Activated naive CD8-positive, alpha-beta T cell treated with anti-CD3 and anti-CD28 coated beads for 36 hours (primary cell): ENCODE data around the gene HES6. TPM values are rescaled to one million over a fixed set of nuclear protein-coding genes. Genes with fewer than 3 reads are reported as not detected.
A peak's percentile ranks its signal among the peaks of the same experiment; 100 is the strongest.

ENCODE experiments used
- DNase-seq: peaks from one replicate; pipeline ENCODE4 v3.0.0; 2021
- H3K27ac Mint-ChIP-seq: one replicate; pipeline ENCODE4 v1.8.0; 2022; ENCODE audit warnings: mild to moderate bottlenecking, moderate library complexity, mixed read lengths
- H3K27me3 Mint-ChIP-seq: one replicate; pipeline ENCODE4 v1.8.0; 2022; ENCODE audit warnings: mild to moderate bottlenecking, mixed read lengths
- H3K36me3 Mint-ChIP-seq: one replicate; pipeline ENCODE4 v1.8.0; 2021; ENCODE audit warnings: mild to moderate bottlenecking, mixed read lengths
- H3K4me1 Mint-ChIP-seq: one replicate; pipeline ENCODE4 v1.8.0; 2021; ENCODE audit warnings: mixed read lengths
- H3K4me3 Mint-ChIP-seq: one replicate; pipeline ENCODE4 v1.8.0; 2022; ENCODE audit warnings: mild to moderate bottlenecking, moderate library complexity, mixed read lengths
- H3K9me3 Mint-ChIP-seq: one replicate; pipeline ENCODE4 v1.8.0; 2022; ENCODE audit warnings: mixed read lengths
- total RNA-seq, 2 experiments: library from RNA; stranded (reverse); gene quantifications; one replicate each; pipeline ENCODE4 v1.2.3, GENCODE V29; 2021

Gene HES6
- total RNA-seq, 2 experiments from 2014 or later: 3.5 to 4.0 TPM

DNA sequence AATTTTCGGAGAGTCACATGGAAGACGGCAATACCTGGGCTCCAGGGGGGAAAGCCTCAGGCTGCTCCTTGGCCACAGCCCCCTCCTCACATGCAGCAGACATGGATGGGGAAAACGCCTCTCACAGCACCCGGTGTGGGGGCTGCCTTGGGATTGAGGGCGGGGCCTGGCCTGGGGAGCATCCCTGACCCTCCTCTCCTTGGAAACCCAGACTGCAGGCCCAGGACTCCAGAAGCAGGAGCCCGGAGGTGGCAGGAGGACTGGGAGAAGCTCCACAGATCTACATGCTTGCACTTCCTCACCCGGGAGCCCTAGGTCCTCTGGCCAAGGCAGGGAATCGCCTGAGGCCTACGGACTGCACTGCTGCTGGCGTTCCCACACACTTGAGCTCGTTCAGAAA is 12.1 kb upstream of the HES6 start:
- H3K27me3 Mint-ChIP-seq: no peaks in the 10 kb centered on the region
- H3K9me3 Mint-ChIP-seq: no peaks in the 10 kb centered on the region
- H3K4me1 Mint-ChIP-seq: no peaks in the 10 kb centered on the region
- peaks cover 8% of the 10 kb centered on the region for H3K36me3 Mint-ChIP-seq
- no peak overlapping the region for H3K27ac Mint-ChIP-seq
- no peak overlapping the region for H3K4me3 Mint-ChIP-seq
- DNase-seq: no peak

DNA sequence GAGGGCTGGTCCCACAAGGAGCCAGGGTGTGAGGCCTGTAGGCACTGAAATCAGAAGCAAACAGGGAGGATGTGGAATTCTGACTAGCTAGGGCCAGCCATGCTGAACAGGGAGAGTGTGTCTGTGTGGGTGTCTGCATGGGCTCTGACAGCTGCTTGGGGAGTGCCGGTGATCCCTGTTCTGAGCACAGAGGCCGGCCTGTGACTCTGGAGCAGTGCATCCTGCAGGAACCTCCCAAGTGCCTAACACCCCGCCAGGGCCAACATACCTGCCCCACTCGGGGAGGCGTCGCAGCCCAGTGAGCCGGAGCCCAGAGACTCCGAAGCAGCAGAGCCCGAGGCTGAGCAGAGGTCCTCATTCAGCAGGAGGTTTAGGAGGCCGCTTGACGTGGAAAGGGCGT is 11.5 kb upstream of the HES6 start:
- Mint-ChIP-seq H3K27ac (no peak overlapping the region), H3K27me3 (no peaks in the 10 kb centered on the region), H3K36me3 (peaks cover 6% of the 10 kb centered on the region), H3K4me3 (no peak overlapping the region), H3K4me1 (no peaks in the 10 kb centered on the region), H3K9me3 (no peaks in the 10 kb centered on the region)
- DNase-seq: no peak

DNA sequence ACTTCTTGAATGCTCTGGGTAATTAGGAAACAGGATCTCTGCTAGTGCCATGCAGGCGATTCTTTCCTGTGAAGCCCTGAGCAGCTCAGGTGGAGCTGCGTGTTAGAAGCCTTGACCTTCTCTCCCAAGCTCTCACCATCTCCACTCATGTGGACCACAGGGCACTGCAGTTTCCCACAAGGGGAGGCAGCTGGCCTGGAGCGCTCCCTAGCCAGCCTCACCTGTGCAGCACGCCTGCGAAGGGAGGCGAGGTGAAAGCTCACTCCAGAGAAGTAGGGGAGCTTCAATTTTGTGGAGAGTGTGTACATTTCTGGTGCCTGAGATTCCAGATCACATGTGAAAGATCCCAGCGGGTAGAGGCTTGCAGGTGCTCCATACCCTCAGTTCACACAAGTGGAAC is 11.1 kb upstream of the HES6 start:
- Mint-ChIP-seq H3K27me3 (no peaks in the 10 kb centered on the region), H3K4me3 (no peak overlapping the region), H3K36me3 (peaks cover 5% of the 10 kb centered on the region), H3K27ac (no peak overlapping the region), H3K4me1 (no peaks in the 10 kb centered on the region), H3K9me3 (no peaks in the 10 kb centered on the region)
- DNase-seq: no peak

DNA sequence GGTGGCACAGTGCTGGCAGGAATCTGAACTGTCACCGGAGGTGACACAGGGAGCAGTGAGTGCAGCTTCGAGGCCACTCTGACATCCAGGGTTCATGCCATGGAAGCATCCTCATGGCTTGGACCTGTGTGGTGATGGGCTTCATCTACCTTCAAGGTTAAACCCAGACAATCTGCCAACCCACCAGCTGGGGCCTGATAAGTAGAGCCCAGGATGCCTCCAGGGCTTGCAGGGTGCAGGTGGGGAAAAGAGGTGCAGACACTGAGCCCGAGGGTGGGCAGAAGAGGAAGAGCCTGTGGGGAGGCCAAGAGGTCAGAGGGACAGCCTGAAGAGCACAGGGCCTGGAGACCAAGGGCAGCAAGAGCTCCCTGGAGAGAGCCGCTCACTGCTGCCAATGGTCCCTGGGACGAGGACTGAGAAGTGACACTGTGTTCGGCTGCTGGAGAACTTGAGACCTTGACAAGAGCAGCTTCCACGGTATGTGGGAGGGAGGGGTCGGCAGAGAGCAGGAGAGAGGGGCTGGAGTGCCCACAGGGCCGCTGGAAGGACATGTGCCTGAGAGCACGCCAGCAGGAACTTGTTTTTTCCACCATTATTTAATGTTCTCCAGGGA is 8.1 kb upstream of the HES6 start:
- Mint-ChIP-seq H3K4me3 (no peak overlapping the region), H3K27me3 (no peaks in the 10 kb centered on the region), H3K27ac (no peak overlapping the region), H3K9me3 (no peaks in the 10 kb centered on the region), H3K4me1 (no peaks in the 10 kb centered on the region), H3K36me3 (peaks cover 6% of the 10 kb centered on the region)
- DNase-seq: no peak

DNA sequence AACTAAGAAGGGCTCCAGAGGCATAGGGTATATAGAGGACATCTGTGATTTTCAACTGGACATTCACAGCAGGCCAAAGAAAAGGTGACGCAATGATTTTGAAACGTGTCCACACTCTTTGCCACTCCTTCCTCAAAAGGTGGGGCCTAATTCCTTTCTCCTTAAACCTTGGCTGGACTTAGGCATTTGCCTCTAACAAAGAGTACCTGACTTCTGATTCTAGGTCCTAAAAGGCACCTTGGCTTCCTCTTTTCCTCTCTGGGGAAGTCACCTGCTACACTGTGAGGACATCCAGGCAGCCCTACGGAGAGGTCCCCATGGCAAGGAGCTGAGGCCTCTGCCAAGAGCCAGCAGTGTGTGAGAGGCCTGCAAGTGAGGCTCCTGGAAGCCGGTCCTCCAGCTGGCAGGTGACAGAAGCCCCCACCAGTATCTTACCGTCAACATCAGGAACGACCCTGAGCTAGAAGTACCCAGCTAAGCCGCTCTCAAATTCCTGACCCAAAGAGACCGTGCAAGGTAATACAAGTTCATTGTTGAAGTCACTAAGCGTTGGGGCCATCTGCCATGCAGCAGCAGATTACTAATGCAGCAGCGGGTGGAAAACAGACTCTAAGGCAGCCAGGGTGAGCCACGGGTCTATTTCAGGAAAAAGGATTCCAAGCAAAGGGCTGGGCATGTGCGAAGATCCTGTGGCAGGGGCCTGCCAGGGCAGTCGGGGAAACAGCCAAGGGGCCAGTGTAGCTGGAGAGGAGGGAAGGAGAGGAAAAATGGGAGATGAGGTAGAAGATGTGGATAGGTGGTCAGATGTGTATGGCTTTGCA is 7.4 kb upstream of the HES6 start:
- no peak for DNase-seq
- Mint-ChIP-seq H3K27ac (no peak overlapping the region), H3K9me3 (no peaks in the 10 kb centered on the region), H3K4me3 (no peak overlapping the region), H3K4me1 (no peaks in the 10 kb centered on the region), H3K27me3 (no peaks in the 10 kb centered on the region), H3K36me3 (peaks cover 6% of the 10 kb centered on the region)

DNA sequence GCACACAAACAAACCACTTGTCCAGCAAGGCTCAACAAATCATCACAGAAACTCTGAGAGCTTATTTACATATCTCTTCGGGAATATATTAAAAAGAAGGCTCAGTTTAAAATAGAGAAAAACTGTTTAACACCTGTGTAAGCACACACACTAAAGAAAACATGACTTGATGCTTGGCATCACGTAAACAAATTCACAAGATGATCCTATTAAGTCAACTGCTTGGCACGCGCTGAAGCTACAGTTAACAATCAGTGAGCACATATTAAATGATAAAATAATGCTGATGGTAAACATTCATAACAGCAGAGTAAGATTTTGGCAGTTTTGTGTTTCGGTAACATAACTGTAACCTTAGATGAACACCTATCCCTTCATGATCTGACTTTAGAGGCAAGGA is 4.3 kb upstream of the HES6 start:
- Mint-ChIP-seq H3K4me3 (no peak overlapping the region), H3K9me3 (no peaks in the 10 kb centered on the region), H3K27me3 (peaks cover 9% of the 10 kb centered on the region), H3K4me1 (peaks cover 2% of the 10 kb centered on the region), H3K27ac (no peak overlapping the region), H3K36me3 (peaks cover 6% of the 10 kb centered on the region)
- no peak for DNase-seq

DNA sequence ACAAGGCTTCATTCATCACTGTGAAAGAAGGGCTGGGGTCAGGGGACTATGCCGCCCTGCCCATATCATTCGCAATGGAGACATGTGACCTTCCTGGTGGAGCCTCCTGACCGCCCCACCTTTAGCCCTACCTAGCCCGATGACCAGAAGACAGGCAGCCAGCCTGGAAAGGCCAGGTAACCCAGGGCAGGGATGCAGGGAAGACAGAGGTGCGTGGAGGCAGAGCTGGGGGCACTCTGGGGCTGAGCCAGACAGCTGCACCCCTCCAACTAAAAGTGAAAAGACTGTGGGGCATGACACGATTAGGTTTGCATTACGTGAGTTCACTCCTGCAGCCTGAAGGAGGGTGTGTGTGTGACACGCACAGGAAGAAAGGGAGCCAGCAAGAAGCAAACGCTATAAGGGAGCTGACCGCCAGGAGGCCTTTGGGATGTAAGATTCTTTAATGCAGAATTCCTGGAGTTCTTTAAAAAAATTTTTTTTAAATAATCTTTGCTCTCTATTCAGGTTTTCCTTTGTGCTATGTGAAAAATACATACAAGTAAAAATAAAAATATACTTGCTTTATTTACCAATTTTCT is 3.7 kb upstream of the HES6 start:
- Mint-ChIP-seq H3K4me3 (no peak overlapping the region), H3K9me3 (no peaks in the 10 kb centered on the region), H3K27me3 (peaks cover 10% of the 10 kb centered on the region), H3K27ac (no peak overlapping the region), H3K4me1 (peaks cover 2% of the 10 kb centered on the region), H3K36me3 (peaks cover 6% of the 10 kb centered on the region)
- no peak for DNase-seq

DNA sequence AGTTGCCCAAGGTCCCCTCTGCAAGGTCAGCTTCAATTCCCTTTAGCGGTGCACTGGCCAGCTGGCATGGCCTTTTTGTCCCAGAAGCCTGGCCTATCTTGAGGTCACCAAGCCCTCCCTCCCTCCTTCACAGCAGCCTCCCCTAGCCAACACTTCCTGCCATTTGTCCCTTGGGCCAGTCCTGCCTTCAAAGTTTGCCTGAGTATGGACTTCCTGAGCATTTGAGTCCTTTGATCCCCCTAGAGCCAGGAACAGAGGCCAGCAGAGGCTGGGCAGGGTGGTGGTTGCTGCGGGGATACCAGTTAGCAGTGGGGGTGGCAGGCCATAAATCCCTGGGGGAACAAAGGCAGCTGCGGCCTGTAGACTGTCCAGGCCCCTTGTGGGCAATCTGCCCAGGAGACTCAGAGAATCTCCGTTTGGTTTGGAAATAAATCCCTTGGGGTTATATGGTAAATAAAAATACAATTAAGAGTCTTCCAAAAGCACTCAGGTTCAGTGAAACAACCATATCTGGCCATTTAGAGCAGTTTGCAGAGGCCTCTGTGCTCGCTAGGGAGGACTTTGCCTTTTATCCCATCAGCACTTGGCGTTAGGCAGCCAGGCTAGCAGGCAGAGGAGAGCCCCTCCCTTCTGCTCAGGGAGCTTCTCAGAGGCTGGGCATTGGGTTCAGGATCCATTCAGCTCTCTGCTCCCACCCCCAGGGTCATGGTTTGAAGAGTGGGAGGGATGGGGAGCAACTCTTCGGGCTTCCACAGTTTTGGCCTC is 3.1 kb upstream of the HES6 start:
- no peak for DNase-seq
- Mint-ChIP-seq H3K9me3 (no peaks in the 10 kb centered on the region), H3K36me3 (peaks cover 6% of the 10 kb centered on the region), H3K4me3 (no peak overlapping the region), H3K4me1 (peaks cover 2% of the 10 kb centered on the region), H3K27ac (no peak overlapping the region), H3K27me3 (peaks cover 17% of the 10 kb centered on the region)

DNA sequence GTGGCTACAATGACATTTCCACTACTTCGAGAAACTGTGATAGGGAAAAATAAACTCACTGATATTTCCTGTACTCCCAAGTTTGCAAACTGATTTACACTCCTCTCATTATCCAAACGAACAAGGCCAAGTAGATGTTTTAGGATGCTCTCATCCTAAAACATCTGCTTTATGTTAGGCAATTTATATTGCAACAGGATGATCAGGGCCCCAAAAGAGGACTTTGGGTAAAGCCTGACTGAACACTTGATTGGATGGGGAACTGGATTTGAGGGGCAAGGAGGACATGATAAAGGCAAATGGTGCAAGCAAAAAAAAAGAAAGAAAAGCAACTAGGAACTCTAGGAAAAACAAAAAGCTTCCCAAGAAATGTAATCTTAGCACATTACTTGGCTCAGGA is 2.1 kb upstream of the HES6 start:
- no peak overlapping the region for H3K4me3 Mint-ChIP-seq

DNA sequence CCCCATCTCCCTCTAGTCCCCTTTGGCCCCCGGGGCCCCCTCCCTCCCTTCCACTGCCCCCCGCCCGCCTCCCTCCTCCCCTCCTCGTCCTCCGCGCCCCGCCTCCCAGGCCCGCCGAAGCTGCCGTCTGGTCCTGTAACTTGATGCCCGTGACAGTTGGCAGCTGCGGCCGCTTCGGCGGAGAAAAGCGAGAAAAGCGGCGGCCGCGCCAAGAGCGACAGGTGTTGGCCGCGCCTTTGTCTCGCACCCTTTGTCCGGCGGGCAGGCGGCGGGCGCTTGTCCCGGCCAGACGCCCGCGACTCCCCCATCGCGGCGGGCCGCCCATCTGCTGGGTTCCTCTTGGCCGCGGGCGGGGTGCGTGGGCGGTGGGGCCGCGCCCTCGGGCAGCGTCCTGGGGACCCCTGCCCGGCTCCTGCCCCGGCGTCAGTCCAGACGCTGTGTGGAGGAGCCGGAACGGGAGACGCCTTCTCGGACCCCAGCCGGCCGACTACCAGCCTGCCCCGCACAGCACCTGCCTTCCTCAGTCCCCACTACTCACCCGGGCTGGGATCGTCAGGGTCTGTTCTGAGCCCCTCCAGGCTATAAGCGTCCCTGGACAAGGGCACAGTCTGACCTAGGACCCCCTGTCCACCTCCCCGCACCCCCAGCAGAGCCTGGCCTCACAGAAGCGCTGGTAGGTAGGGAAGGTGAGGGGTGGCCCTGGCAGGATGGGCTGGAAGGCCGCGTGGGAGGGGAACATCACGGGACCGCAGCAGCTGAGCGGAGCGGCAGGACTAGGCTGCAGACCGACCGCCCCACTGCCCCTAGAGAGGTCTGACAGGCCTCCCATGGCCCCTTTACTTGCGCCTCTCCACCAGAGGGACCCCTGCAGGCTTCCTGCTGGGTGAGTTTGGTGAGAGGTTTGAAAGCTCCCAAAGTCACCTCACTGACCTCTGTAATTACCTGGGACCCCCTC is 1.2 kb upstream of the HES6 start:
- Mint-ChIP-seq H3K4me1 (peaks cover 2% of the 10 kb centered on the region), H3K27me3 (peaks cover 30% of the 10 kb centered on the region), H3K9me3 (no peaks in the 10 kb centered on the region), H3K4me3 (peak overlapping the region; percentile 40), H3K27ac (no peak overlapping the region), H3K36me3 (peaks cover 5% of the 10 kb centered on the region)
- no peak for DNase-seq

More for the DNA sequence above, 2.1 kb upstream of the HES6 start:
- H3K36me3 Mint-ChIP-seq: peaks cover 5% of the 10 kb centered on the region
- DNase-seq: no peak
- no peaks in the 10 kb centered on the region for H3K9me3 Mint-ChIP-seq
- no peak overlapping the region for H3K27ac Mint-ChIP-seq
- H3K27me3 Mint-ChIP-seq: peaks cover 25% of the 10 kb centered on the region
- H3K4me1 Mint-ChIP-seq: peaks cover 2% of the 10 kb centered on the region

DNA sequence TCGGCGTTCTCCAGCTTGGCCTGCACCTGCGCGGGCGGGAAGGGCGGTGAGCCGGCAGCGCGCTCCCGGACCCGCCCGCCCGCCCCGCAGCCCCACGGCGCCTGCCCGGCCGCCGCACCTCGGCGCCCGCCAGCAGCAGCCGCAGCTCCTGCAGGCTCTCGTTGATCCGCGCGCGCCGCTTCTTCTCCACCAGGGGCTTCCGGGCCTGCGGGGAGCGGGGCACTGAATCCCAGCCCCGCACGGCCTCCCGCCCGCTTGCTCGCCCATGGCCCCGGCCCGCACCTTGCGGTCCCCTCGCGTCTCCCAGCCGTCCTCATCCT is 335 bp downstream of the HES6 start:
- Mint-ChIP-seq H3K4me1 (peaks cover 4% of the 10 kb centered on the region), H3K36me3 (no peaks in the 10 kb centered on the region), H3K4me3 (no peak overlapping the region), H3K27me3 (peaks cover 44% of the 10 kb centered on the region), H3K27ac (no peak overlapping the region), H3K9me3 (no peaks in the 10 kb centered on the region)
- DNase-seq: no peak

DNA sequence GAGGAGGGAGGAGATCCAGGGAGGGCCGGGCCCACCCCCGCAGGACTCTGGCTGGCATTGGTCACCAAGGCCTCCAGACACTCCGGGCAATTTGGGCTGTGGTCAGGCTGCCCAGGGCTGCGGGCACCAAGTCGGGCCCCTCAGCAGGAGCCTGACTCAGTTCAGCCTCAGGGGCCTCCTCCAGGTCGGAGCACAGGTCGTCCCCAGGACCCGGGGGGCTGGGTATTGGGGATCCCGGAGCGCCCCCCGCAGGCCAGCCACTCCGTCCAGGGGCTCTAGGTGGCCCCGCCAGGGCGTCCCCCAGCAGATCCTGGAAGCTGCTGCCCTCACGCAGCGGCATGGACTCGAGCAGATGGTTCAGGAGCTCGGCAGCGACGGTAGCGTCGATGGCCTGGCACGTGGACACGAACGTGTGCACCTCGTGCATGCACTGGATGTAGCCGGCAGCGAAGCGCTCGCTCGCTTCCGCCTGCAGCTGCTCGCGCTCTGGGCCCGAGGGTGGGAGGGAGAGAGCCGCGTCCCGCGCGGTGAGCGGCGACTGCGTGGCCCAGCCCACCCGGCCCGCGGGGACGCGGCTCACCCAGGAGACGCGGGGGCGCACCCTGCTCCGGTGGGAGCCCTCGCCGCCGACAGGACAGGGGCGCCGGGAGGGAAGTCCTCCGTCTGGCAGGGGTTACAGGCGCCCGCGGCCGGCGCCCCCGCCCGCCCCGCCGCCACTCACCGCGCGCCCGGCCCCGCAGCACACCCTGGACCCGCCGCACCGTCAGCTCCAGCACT is 884 bp downstream of the HES6 start:
- H3K36me3 Mint-ChIP-seq: no peaks in the 10 kb centered on the region
- peaks cover 44% of the 10 kb centered on the region for H3K27me3 Mint-ChIP-seq
- H3K9me3 Mint-ChIP-seq: no peaks in the 10 kb centered on the region
- DNase-seq: peak; percentile 51
- peak overlapping the region; percentile 30 for H3K4me3 Mint-ChIP-seq
- H3K27ac Mint-ChIP-seq: no peak overlapping the region
- H3K4me1 Mint-ChIP-seq: peaks cover 5% of the 10 kb centered on the region

DNA sequence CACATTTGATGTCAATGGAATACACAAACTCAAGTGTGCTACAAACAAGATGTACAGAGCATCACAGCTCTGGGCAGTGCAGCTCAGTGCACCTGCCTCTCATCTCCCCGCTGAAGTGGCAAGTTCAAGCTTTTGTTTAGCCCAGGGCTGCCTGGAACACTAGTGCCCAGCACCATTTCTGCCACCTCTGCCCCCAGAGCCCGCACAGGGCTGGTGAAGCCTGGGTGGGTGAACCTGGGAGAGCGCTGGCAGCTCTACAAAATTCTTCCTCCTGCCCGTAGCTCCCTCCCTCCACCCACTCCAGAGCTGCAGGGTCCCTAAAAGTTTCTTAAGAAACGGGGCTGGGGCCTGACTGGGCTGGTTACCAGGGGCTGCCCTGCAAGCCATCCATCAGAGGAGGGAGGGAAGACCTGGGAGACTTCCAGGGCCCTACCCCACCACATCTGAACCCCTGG is 1.5 kb downstream of the HES6 start:
- no peak overlapping the region for H3K27ac Mint-ChIP-seq
- H3K4me3 Mint-ChIP-seq: peak overlapping the region; percentile 30
- peaks cover 44% of the 10 kb centered on the region for H3K27me3 Mint-ChIP-seq

More for the DNA sequence above, 1.5 kb downstream of the HES6 start:
- Mint-ChIP-seq H3K9me3 (no peaks in the 10 kb centered on the region), H3K4me1 (peaks cover 6% of the 10 kb centered on the region), H3K36me3 (no peaks in the 10 kb centered on the region)
- DNase-seq: no peak
